H1 (cell line): ENCODE data around the gene WDR33. TPM values are rescaled to one million over a fixed set of nuclear protein-coding genes. Genes with fewer than 3 reads are reported as not detected.

Experiments
- CTCF ChIA-PET: fragments of 300-600 bp; sonication (Branson Sonifier 250); formaldehyde crosslinking; loops from one replicate; lab custom pipeline; 2021; ENCODE audit not compliant: partially characterized antibody; lab: Charles Lee
- POLR2A ChIA-PET: fragments of 300-600 bp; sonication (Branson Sonifier 250); formaldehyde crosslinking; loops from one replicate; lab custom pipeline; 2021; ENCODE audit warnings: inconsistent platforms; ENCODE audit not compliant: partially characterized antibody; lab: Charles Lee
- DNase-seq, 2 experiments: peaks; one replicate each; pipeline versions ENCODE4 v3.0.0 to v3.0.0-alpha.2; 2010 to 2022; ENCODE audit warnings: low spot score in 2 of 2, low read depth in 1 of 2, mixed read lengths in 1 of 2
- FAIRE-seq: peaks from 2 replicates; lab custom pipeline; 2011; peaks lifted over from hg19 to GRCh38; lab: Jason Lieb, UNC
- H2AFZ ChIP-seq: 2 replicates; pipeline ENCODE4 v1.8.1; 2012; ENCODE audit warnings: low read length, inconsistent platforms
- H2AK5ac ChIP-seq: 2 replicates; pipeline ENCODE4 v1.6.1; 2013; ENCODE audit warnings: low read depth, low read length
- H2BK120ac ChIP-seq: replicated peaks from 2 replicates; pipeline ENCODE3; 2013; ENCODE audit warnings: low read depth, low read length, inconsistent platforms
- H2BK12ac ChIP-seq: 2 replicates; pipeline ENCODE4 v1.6.1; 2013; ENCODE audit warnings: low read depth, low read length
- H2BK15ac ChIP-seq: 2 replicates; pipeline ENCODE4 v1.6.1; 2013; ENCODE audit warnings: low read length
- H2BK20ac ChIP-seq: 2 replicates; pipeline ENCODE4 v1.6.1; 2013; ENCODE audit warnings: low read length
- H2BK5ac ChIP-seq: 2 replicates; pipeline ENCODE4 v1.6.1; 2013; ENCODE audit warnings: low read depth, low read length
- H3K14ac ChIP-seq: 2 replicates; pipeline ENCODE4 v1.6.1; 2013; ENCODE audit warnings: inconsistent platforms; ENCODE audit not compliant: insufficient read length
- H3K18ac ChIP-seq: 2 replicates; pipeline ENCODE4 v1.6.1; 2013; ENCODE audit warnings: low read length; ENCODE audit errors: extremely low read depth
- H3K23ac ChIP-seq: 2 replicates; pipeline ENCODE4 v1.6.1; 2013; ENCODE audit warnings: inconsistent platforms; ENCODE audit not compliant: insufficient read length
- H3K23me2 ChIP-seq: 2 replicates; pipeline ENCODE4 v1.6.1; 2013; ENCODE audit warnings: low read depth, low read length
- H3K27ac ChIP-seq: 2 replicates; pipeline ENCODE4 v1.6.1; 2011; ENCODE audit warnings: low read depth, low read length, inconsistent platforms
- H3K27me3 ChIP-seq, 4 experiments: replicated peaks in 1 of 4; 1 replicate in 1 of 4; 2 replicates in 3 of 4; pipeline versions ENCODE4 v1.6.1 to v1.8.1; 2011 to 2013; ENCODE audit warnings: low read length in 3 of 4, mild to moderate bottlenecking in 3 of 4, inconsistent platforms in 2 of 4, mixed read lengths in 2 of 4, moderate library complexity in 1 of 4; ENCODE audit not compliant: control insufficient read depth in 3 of 4, insufficient read depth in 3 of 4; ENCODE audit errors: extremely low read depth in 1 of 4
- H3K36me3 ChIP-seq, 4 experiments: 2 replicates each; pipeline versions ENCODE4 v1.6.1 to v1.8.1; 2011 to 2013; ENCODE audit warnings: mild to moderate bottlenecking in 4 of 4, low read length in 3 of 4, moderate library complexity in 2 of 4, control low read depth in 1 of 4, inconsistent platforms in 1 of 4; ENCODE audit not compliant: insufficient read depth in 4 of 4, control insufficient read depth in 2 of 4
- H3K4ac ChIP-seq: replicated peaks from 2 replicates; pipeline ENCODE3; 2013; ENCODE audit warnings: low read length, low read depth, mixed read lengths, inconsistent platforms; ENCODE audit not compliant: insufficient read length
- H3K4me1 ChIP-seq, 4 experiments: replicated peaks in 1 of 4; 1 replicate in 1 of 4; 2 replicates in 3 of 4; pipeline versions ENCODE4 v1.6.1 to v1.8.1; 2011 to 2013; ENCODE audit warnings: low read length in 3 of 4, inconsistent platforms in 2 of 4, mixed read lengths in 1 of 4; ENCODE audit not compliant: insufficient read depth in 4 of 4, control insufficient read depth in 3 of 4
- H3K4me2 ChIP-seq, 2 experiments: 2 replicates each; pipeline versions ENCODE4 v1.6.1 to v1.8.1; 2011 to 2013; ENCODE audit warnings: low read depth in 2 of 2, low read length in 2 of 2, control low read depth in 1 of 2, inconsistent platforms in 1 of 2, mild to moderate bottlenecking in 1 of 2; ENCODE audit not compliant: insufficient read depth in 1 of 2
- H3K4me3 ChIP-seq, 4 experiments: fragments of 200-600, 300-600 bp in 1 of 4; sonication (generic), shearing (Covaris generic), sonication (Bioruptor Twin) in 1 of 4; 2 replicates each; pipeline versions ENCODE4 v1.5.1 to v1.8.1; 2011 to 2016; ENCODE audit warnings: low read length in 4 of 4, low read depth in 3 of 4, control low read depth in 2 of 4, inconsistent platforms in 2 of 4, mild to moderate bottlenecking in 2 of 4, mixed read lengths in 1 of 4, moderate library complexity in 1 of 4; ENCODE audit not compliant: insufficient read depth in 2 of 4; ENCODE audit errors: extremely low read depth in 1 of 4
- H3K56ac ChIP-seq: replicated peaks from 2 replicates; pipeline ENCODE3; 2013; ENCODE audit warnings: low read depth, mild to moderate bottlenecking, mixed read lengths, low read length, inconsistent platforms; ENCODE audit not compliant: insufficient read length
- H3K79me1 ChIP-seq: 2 replicates; pipeline ENCODE4 v1.6.1; 2013; ENCODE audit warnings: low read depth, low read length, control low read depth
- H3K79me2 ChIP-seq, 2 experiments: 2 replicates each; pipeline versions ENCODE4 v1.6.1 to v1.8.1; 2012 to 2013; ENCODE audit warnings: low read length in 2 of 2, mild to moderate bottlenecking in 2 of 2, inconsistent platforms in 1 of 2; ENCODE audit not compliant: insufficient read depth in 2 of 2, control insufficient read depth in 1 of 2
- H3K9ac ChIP-seq, 4 experiments: replicated peaks in 1 of 4; 1 replicate in 1 of 4; 2 replicates in 3 of 4; pipeline versions ENCODE4 v1.6.1 to v1.8.1; 2011 to 2013; ENCODE audit warnings: low read depth in 3 of 4, low read length in 3 of 4, control low read depth in 2 of 4, mild to moderate bottlenecking in 2 of 4, moderate library complexity in 2 of 4, inconsistent platforms in 1 of 4; ENCODE audit errors: extremely low read depth in 1 of 4
- H3K9me3 ChIP-seq, 2 experiments: 2 replicates each; pipeline versions ENCODE4 v1.6.1 to v1.8.1; 2012 to 2013; ENCODE audit warnings: mild to moderate bottlenecking in 2 of 2, moderate library complexity in 2 of 2, control low read depth in 1 of 2, inconsistent platforms in 1 of 2, low read depth in 1 of 2, low read length in 1 of 2, mixed read lengths in 1 of 2; ENCODE audit not compliant: insufficient read depth in 2 of 2
- H4K20me1 ChIP-seq, 2 experiments: replicated peaks in 1 of 2; 2 replicates each; pipeline versions ENCODE3 to v1.8.1; 2011 to 2013; ENCODE audit warnings: inconsistent platforms in 2 of 2, low read length in 2 of 2, mild to moderate bottlenecking in 1 of 2; ENCODE audit not compliant: insufficient read depth in 2 of 2, control insufficient read depth in 1 of 2
- H4K5ac ChIP-seq: 2 replicates; pipeline ENCODE4 v1.6.1; 2013; ENCODE audit warnings: low read length, low read depth, mixed read lengths, inconsistent platforms; ENCODE audit not compliant: insufficient read length
- H4K8ac ChIP-seq: 2 replicates; pipeline ENCODE4 v1.8.0; 2013; ENCODE audit warnings: mild to moderate bottlenecking, moderate library complexity, low read length, inconsistent platforms; ENCODE audit not compliant: insufficient read depth; ENCODE audit errors: extremely low read depth
- H4K91ac ChIP-seq: replicated peaks from 2 replicates; pipeline ENCODE3; 2013; ENCODE audit warnings: low read length, mixed read lengths, inconsistent platforms; ENCODE audit not compliant: insufficient read length
- CBX8 ChIP-seq: fragments of 300-800, 300-1000 bp; sonication (generic); IDR thresholded peaks from 2 replicates; pipeline ENCODE4 v1.7.1; 2016; ENCODE audit warnings: low read depth, low read length, borderline replicate concordance
- EGR1 ChIP-seq: IDR thresholded peaks from 2 replicates; pipeline ENCODE4 v1.6.1; 2011; ENCODE audit warnings: low read depth, low read length, borderline replicate concordance
- FOSL1 ChIP-seq: IDR thresholded peaks from 2 replicates; pipeline ENCODE4 v1.6.1; 2011; ENCODE audit warnings: mild to moderate bottlenecking, low read depth, low read length, moderate library complexity; ENCODE audit not compliant: insufficient read depth
- GTF2F1 ChIP-seq: IDR thresholded peaks from 2 replicates; pipeline ENCODE4 v1.6.1; 2012; ENCODE audit warnings: low read depth, low read length, improper control_type of control experiment, borderline replicate concordance
- JUND ChIP-seq: IDR thresholded peaks from 2 replicates; pipeline ENCODE4 v1.6.1; 2011; ENCODE audit warnings: mild to moderate bottlenecking, improper control_type of control experiment, low read length
- KDM1A ChIP-seq: fragments of 200-600, 300-600 bp; sonication (generic); IDR thresholded peaks from 2 replicates; pipeline ENCODE4 v1.7.1; 2016; ENCODE audit warnings: mild to moderate bottlenecking, low read length, borderline replicate concordance
- KDM5A ChIP-seq: fragments of 200-600 bp; IDR thresholded peaks from 2 replicates; pipeline ENCODE4 v1.7.1; 2012; ENCODE audit warnings: mild to moderate bottlenecking, low read length, inconsistent platforms, mixed read lengths
- NRF1 ChIP-seq: IDR thresholded peaks from 2 replicates; pipeline ENCODE4 v1.6.1; 2011; ENCODE audit warnings: mild to moderate bottlenecking, low read depth, low read length, improper control_type of control experiment
- POLR2A ChIP-seq, 2 experiments: IDR thresholded peaks; 1 replicate in 1 of 2; 2 replicates in 1 of 2; pipeline ENCODE4 v1.6.1; 2011; ENCODE audit warnings: low read depth in 2 of 2, low read length in 2 of 2, mild to moderate bottlenecking in 2 of 2; ENCODE audit errors: control extremely low read depth in 1 of 2
- RAD21 ChIP-seq, 2 experiments: IDR thresholded peaks in 1 of 2; conservative IDR thresholded peaks in 1 of 2; 2 replicates each; pipeline ENCODE4 v1.6.1; 2011; ENCODE audit warnings: low read depth in 2 of 2, low read length in 2 of 2, improper control_type of control experiment in 1 of 2, inconsistent platforms in 1 of 2, mild to moderate bottlenecking in 1 of 2, moderate library complexity in 1 of 2
- RFX5 ChIP-seq: IDR thresholded peaks from 2 replicates; pipeline ENCODE4 v1.6.1; 2011; ENCODE audit warnings: low read depth, low read length, improper control_type of control experiment, borderline replicate concordance
- SIN3A ChIP-seq, 2 experiments: IDR thresholded peaks in 1 of 2; conservative IDR thresholded peaks in 1 of 2; 2 replicates each; pipeline ENCODE4 v1.6.1; 2011 to 2012; ENCODE audit warnings: low read length in 2 of 2, improper control_type of control experiment in 1 of 2, low read depth in 1 of 2, mild to moderate bottlenecking in 1 of 2
- SIRT6 ChIP-seq: IDR thresholded peaks from one replicate; pipeline ENCODE4 v1.7.1; 2012; ENCODE audit warnings: low read length, inconsistent platforms
- SP4 ChIP-seq: IDR thresholded peaks from 2 replicates; pipeline ENCODE4 v1.6.1; 2012; ENCODE audit warnings: low read length, inconsistent platforms
- ZNF274 ChIP-seq: IDR thresholded peaks from 2 replicates; pipeline ENCODE4 v1.7.0; 2012; ENCODE audit warnings: low read length, borderline replicate concordance; ENCODE audit errors: extremely low read depth
- WGBS, 2 experiments: shearing (Covaris generic) in 1 of 2; methylation state at CpG; one replicate each; pipeline versions ENCODE4 v1.1.6 to v1.1.7; 2013 to 2015; ENCODE audit warnings: low lambda C conversion rate in 2 of 2, mixed read lengths in 2 of 2, inconsistent platforms in 1 of 2, low coverage in 1 of 2, missing lambda C conversion rate in 1 of 2; ENCODE audit not compliant: insufficient replicate concordance in 2 of 2, insufficient coverage in 1 of 2, insufficient read length in 1 of 2; ENCODE audit errors: extremely low coverage in 1 of 2, missing lambda C conversion rate in 1 of 2; 5-methylcytosine and 5-hydroxymethylcytosine counted together
- polyA plus RNA-seq, 7 experiments: library from polyadenylated mRNA; depleted of rRNA in 3 of 7; stranded (reverse) in 5 of 7; unstranded in 2 of 7; fragments of >200 nt in 5 of 7; fragments of 200-250 nt in 2 of 7; gene quantifications; 1 replicate in 5 of 7; 2 replicates in 1 of 7; 4 replicates in 1 of 7; pipeline versions ENCODE4 v1.2.1 to v1.2.3, GENCODE V29; 2011 to 2013; ENCODE audit warnings: missing spikeins in 2 of 7, mixed read lengths in 2 of 7
- total RNA-seq: library from RNA; stranded (reverse); fragmentation: NEBNext Ultra II Directional; extraction: Animal tissue kit (Norgen Biotek cat#: 25700); gene quantifications from 2 replicates; pipeline ENCODE4 v1.2.1, GENCODE V29; 2021

WDR33 gene
- total and polyA plus RNA-seq, 2 of the 8 experiments (the other 6 are each of a cell fraction or from before 2014, with no cell fraction given): 18.1 to 82.7 TPM

DNA sequence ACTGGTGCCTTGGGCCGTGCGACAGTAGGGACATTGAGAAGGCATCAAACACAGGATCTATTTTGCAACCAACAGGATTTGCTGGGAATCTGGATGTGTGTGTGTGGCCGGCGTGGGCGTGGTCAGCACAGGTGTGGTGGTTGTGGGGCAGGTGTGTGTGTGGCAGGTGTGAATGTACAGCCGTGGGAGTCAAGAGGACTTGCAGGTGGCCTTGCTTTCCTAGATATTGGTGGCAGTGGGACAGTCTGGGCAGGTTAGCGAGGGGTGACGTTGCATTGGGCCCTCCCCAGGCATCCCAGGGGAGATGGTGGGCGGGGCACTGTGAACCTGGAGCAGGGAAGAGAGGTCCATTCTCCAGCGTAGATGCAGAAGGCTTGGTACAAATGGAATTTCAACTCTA is 132.4 kb downstream of the WDR33 start:
- no peak for FAIRE-seq
- 84% methylated on average over 10 of the region's 10 CpGs; no CpG with 5 or more reads in 1 of the 2 experiments for WGBS, 2 experiments

More for the DNA sequence above, 132.4 kb downstream of the WDR33 start:
- 0 out of 2 replicates have a peak overlapping the region, but pooled peaks have one; percentile 46 for H2BK15ac ChIP-seq
- 0 out of 2 replicates have a peak overlapping the region, but pooled peaks have one; percentile 39 for H2AK5ac ChIP-seq
- no peak overlapping the region for H2AFZ ChIP-seq
- H3K4ac ChIP-seq: no peak overlapping the region
- TF ChIP-seq SIN3A (conservative IDR thresholded peaks at IDR 0.05 in 1 of 2, IDR thresholded peaks at IDR 0.05 in 1 of 2; ENCODE audit: low read depth in 1 of 2, low read length in 2 of 2) (no peak), NRF1 (no peak), KDM1A (no peak), CBX8 (no peak), SIRT6 (no peak), GTF2F1 (no peak), JUND (no peak), RFX5 (no peak), KDM5A (no peak), POLR2A (IDR thresholded peaks at IDR 0.05; ENCODE audit: control extremely low read depth in 1 of 2, low read depth in 2 of 2, low read length in 2 of 2) (no peak), FOSL1 (no peak), EGR1 (no peak), ZNF274 (no peak), RAD21 (IDR thresholded peaks at IDR 0.05 in 1 of 2, conservative IDR thresholded peaks at IDR 0.05 in 1 of 2; ENCODE audit: low read depth in 2 of 2, low read length in 2 of 2) (no peak), SP4 (no peak)
- no peak overlapping the region for H2BK5ac ChIP-seq
- peaks cover 0 to 5% (median 2%) of the 10 kb centered on the region in 4 experiments; a peak in 4 of 7 replicates for H3K4me1 ChIP-seq
- H3K14ac ChIP-seq: no peak overlapping the region
- no peak overlapping the region for H4K91ac ChIP-seq
- H3K36me3 ChIP-seq: no peaks in the 10 kb centered on the region
- no peak overlapping the region for H3K4me3 ChIP-seq
- no peaks in the 10 kb centered on the region for H4K20me1 ChIP-seq
- H3K27ac ChIP-seq: no peak overlapping the region
- no peak overlapping the region for H2BK12ac ChIP-seq
- H3K9me3 ChIP-seq: no peaks in the 10 kb centered on the region
- no peak overlapping the region for H4K5ac ChIP-seq
- ChIA-PET CTCF (interaction anchor here (1.4 to 1.9 kb wide), 2 partner anchors 18 to 87 kb away, joined by 4 to 7 read pairs; no protein-coding TSS in a partner anchor), POLR2A (no interaction called here)
- no peak overlapping the region for H2BK120ac ChIP-seq
- no peak overlapping the region for H3K23ac ChIP-seq
- H4K8ac ChIP-seq: no peak overlapping the region
- no peak overlapping the region for H3K4me2 ChIP-seq
- H3K9ac ChIP-seq: no peak overlapping the region
- H3K56ac ChIP-seq: no peak overlapping the region
- H3K79me1 ChIP-seq: peaks cover 2% of the 10 kb centered on the region; the same call in 1 of the 2 replicates
- H3K27me3 ChIP-seq: peaks cover 10 to 41% (median 31%) of the 10 kb centered on the region in 4 experiments
- no peak overlapping the region for H2BK20ac ChIP-seq
- H3K79me2 ChIP-seq: no peaks in the 10 kb centered on the region
- H3K23me2 ChIP-seq: peaks cover 2% of the 10 kb centered on the region; the same call in 1 of the 2 replicates
- H3K18ac ChIP-seq: no peak overlapping the region
- DNase-seq: no peak
